ENCODE measurements around the gene SLC38A2.
"Not testable (repeated sequence)": the region's sequence is repeated elsewhere in the genome, so short reads cannot be mapped to it uniquely, and the experiment has no call there.

The SLC38A2 gene

DNA sequence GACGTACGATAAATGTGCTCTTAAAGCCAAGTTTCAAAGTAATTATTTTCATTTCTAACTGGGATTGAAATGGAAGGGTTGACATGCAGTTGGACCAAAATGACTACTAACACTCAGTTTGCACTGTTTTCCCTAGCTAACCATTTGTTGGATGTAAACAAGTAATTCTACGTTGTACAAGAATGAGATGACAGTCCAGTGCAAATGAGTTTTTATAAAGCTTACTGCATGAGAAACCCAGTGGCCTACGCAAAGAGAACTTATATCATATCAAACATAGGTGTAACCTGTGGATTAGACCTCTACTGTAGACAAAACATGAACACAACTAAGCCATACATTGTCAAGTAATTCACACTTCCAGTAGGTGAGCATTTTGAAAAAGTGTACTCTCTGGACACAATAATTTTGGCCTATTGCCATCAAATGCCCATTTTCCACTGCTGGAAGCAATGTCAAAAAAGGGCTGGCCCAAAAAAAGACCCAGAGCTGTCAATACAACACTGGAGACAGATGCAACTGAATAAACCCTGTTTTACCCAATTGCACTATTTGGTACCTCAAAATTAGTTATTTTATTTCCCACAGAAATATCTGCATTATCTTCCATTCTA is 12.8 kb downstream of the SLC38A2 start:
- DNase-seq, result no peak

DNA sequence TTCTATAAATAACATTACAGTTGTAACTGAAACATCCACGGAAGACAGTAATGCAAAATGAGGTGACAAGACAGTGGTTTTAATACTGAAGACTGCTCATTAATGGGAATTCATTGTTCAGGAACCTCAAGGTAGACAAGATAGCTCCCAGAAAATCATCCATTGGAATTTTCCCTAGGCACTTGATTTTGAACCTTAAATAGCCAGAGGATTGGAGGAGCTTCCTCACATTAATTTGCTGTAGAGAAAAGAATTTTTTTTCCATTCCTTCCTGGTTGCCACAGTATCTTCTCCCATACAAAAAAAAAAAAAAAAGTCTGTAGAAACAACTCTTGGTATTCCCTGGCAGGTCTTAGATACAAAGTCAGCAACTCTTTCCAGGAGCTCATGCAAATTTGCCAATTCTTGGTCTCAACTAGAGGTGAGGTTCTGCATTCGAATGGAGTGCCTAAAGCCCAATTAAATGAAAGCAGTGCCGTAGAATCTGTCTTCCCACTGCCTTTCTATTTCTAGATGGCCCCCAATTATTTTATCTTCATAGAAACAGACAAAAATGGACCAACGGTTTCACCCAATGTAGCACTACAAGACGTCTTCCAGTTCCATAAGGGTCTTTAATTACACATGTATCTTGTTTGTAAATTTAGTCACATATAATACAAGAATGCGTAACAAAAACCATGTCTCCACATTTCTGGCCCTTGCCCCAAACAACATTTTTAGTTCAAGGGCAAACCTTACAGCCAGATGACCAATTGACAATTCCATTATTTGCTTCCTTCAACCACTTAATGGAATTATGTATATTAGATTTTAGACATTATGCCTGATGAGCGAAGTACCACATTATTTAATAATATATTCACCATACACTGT is 13.5 kb downstream of the SLC38A2 start:
- no peak for DNase-seq

DNA sequence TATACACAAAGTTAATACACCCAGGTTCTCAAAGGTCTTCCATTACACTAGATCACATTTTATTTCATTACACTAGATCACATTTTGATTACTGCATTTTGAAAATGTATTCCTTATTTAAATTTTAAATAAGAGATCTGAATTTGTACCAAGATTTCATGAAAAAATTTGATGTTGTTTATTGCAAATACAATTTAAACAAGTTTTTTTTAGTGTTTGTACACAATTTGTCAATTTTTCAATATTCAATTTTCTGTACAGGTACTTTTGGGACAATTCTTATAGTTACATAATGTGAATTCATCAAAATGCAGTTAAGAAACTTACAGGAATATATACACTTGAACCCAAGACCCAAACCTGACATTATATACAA is 14.3 kb downstream of the SLC38A2 start:
- DNase-seq, result no peak

DNA sequence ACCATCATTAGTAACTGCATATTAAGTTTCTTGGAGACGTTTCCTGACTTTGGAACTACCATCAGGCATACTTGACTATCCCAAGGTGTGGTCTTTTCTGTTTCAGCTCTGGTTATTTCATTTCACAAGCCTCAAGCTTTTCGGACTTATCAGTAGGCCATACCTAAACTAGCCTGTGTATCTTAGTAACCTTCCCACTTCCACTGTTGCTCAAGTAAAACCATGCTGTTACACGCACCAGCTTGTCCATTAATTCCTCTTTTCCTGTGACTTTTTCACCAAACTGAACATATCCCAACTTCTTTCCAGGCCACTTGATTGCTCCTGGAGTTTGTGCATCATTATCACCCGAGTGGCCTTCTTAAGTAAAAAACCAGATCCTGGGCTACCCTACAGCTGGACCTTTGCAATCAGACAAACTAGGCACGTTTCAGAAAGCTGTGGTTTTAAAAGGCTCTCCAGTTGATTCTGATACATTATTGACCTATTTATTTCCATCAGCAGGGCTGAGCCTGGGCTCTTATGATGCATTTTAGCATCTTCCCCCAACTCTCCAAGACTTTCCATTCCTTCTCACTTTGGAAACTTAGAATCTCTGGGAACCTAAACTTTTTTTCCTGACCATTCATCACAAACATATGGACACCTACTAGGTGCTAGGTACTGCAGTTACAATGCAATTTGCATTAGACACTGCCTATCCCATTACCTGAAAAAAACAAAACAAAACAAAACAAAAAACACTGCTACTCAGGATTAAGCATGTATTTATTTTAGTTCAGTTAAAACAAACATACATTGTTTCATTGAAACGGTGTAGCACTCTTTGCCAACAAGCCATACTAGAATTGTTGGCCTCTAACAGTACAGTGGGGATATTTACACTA is 14.9 kb downstream of the SLC38A2 start:
- no peak for DNase-seq

GRCh38 chr12:46356655-46357437 is 15.7 kb downstream of the SLC38A2 start:
- DNase-seq, result no peak

DNA sequence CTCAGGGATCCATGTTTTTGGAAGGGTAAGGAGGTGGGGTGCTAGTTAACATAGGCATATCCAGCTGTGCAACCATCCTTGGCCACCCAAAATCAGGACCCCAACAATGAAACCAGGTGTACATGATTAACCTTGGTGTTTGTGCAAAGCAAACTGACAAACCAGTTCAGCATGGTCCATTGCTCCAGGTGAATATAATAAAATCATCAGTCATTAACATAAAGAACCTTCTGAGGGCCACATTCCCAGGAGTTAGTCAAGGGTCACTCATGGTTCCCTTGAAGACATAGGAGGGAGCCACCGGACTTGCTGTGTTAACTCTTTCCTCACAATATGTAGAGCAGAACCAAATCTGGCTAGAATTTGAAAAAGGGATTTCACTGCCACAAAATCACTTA is 17.8 kb downstream of the SLC38A2 start:
- DNase-seq, result no peak

DNA sequence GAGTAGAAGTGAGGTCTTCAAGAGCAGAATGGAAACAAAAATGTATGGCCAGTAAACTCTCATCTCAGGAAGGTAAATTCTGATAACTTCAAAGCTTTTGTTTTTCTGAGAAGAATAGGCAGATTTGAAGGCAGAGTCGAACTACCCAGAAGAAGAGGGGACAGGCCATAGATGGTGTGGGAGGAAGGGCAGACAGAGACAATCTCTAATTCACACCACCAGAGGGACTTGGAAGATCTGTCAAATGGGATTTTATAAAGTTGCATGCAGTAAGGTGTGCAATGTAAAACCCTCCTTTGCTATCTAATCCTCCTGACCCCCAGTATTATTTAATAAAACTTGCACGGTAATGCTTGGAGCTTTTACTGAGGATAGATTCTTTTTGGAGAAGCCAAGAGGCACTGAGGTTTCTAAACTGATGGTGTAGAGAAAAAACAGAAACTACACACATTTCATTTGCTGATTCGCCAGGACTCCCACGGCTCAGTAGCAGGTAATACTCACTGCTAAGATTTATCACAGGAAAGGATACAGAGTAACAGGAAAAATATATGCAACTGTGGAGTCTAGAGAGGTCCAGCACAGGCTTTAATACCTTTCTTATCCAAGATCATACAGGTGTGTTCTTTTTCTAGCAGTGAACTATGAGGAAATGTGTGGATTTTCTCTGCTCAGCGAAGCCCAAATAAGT is 18.3 kb downstream of the SLC38A2 start:
- DNase-seq, result no peak

- DNase-seq, result no peak
Observed at GRCh38 chr12:46351886-46352650, 20.5 kb downstream of the SLC38A2 start.

GRCh38 chr12:46351138-46351537 is 21.4 kb downstream of the SLC38A2 start:
- no peak for DNase-seq

DNA sequence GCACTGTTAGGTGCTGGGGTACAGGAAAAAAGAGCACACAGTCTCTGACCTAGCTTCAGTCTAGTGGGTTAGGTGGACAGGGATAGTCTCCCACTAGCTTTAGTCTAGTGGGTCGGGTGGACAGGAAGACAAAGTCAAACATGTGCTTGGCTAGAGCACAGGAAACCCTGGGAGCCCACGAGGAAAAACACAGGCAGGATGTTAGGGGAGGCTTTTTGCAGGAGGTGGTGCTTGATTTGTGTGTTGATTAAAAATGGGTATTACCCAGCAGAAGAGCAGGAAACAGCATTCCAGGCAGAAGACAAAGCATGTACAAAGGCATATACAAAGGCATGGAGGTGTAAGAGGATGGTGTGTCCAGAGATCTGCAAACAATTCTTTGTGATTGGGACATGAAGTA is 23.3 kb downstream of the SLC38A2 start:
- DNase-seq, result no peak

DNA sequence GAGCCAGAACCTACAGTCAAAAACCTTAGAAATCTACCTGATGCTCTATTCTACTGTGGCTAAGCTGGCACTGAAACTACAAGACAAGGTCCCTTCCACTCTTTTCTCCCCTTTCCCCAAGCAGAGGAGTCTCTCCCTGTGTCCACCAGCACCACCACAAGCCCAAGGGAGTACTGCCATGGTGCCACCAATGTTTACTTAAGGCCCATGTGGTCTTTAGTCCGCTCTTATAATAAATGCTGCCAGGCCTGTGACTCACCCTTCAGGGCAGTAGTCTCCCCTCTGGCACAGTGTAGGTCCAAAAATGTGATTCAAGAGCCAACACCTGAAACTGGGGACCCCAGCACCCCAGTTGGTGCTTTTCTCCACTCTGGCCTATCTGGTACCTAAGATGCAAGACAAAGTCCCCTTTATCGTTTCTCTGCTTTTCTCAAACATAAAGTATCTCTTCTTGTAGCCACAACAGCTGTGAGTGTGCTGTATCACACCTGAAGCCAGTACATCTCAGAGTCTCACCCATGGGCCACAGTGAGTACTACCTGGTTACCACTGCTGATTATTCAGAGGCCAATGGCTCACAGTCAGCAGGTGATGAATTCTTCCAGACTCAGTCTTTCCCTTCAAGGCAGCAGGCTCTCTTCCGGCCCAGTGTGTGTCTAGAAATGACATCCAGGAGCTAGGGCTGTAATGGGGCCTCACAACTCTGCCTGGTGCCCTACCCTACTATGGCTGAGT is 29.3 kb downstream of the SLC38A2 start:
- no peak for DNase-seq

GRCh38 chr12:46342562-46343033 is 30.0 kb downstream of the SLC38A2 start:
- peak; percentile 24 for DNase-seq

DNA sequence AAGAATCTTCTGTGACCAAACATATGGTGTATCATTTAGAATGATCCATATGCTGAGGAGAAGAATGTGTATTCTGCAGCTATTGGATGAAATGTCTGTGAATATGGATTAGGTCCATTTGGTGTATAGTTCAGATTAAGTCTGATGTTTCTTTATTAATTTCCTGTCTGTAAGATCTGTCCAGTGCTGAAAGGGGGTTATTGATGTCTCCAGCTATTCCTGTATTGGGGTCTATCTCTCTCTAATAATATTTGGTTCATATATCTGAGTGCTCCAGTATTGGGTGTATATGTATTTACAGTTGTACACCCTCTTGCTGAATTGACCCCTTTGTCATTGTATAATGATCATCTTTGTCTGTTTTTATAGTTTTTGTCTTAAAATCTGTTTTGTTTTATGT is 33.5 kb downstream of the SLC38A2 start:
- DNase-seq, result no peak

- no peak for DNase-seq
Observed at GRCh38 chr12:46332260-46332659, 40.3 kb downstream of the SLC38A2 start.

GRCh38 chr12:46325075-46325474 is 47.5 kb downstream of the SLC38A2 start:
- DNase-seq, result not testable (repeated sequence)

GRCh38 chr12:46320731-46321130 is 51.8 kb downstream of the SLC38A2 start:
- no peak for DNase-seq

- no peak for DNase-seq
Observed at GRCh38 chr12:46318037-46318436, 54.5 kb downstream of the SLC38A2 start.
